ENCODE results near the gene GALNT14.
A peak's percentile ranks its signal among the peaks of the same experiment; 100 is the strongest.
"Not testable (repeated sequence)": the region's sequence is repeated elsewhere in the genome, so short reads cannot be mapped to it uniquely, and the experiment has no call there.

The GALNT14 gene, protein sequence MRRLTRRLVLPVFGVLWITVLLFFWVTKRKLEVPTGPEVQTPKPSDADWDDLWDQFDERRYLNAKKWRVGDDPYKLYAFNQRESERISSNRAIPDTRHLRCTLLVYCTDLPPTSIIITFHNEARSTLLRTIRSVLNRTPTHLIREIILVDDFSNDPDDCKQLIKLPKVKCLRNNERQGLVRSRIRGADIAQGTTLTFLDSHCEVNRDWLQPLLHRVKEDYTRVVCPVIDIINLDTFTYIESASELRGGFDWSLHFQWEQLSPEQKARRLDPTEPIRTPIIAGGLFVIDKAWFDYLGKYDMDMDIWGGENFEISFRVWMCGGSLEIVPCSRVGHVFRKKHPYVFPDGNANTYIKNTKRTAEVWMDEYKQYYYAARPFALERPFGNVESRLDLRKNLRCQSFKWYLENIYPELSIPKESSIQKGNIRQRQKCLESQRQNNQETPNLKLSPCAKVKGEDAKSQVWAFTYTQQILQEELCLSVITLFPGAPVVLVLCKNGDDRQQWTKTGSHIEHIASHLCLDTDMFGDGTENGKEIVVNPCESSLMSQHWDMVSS

DNA sequence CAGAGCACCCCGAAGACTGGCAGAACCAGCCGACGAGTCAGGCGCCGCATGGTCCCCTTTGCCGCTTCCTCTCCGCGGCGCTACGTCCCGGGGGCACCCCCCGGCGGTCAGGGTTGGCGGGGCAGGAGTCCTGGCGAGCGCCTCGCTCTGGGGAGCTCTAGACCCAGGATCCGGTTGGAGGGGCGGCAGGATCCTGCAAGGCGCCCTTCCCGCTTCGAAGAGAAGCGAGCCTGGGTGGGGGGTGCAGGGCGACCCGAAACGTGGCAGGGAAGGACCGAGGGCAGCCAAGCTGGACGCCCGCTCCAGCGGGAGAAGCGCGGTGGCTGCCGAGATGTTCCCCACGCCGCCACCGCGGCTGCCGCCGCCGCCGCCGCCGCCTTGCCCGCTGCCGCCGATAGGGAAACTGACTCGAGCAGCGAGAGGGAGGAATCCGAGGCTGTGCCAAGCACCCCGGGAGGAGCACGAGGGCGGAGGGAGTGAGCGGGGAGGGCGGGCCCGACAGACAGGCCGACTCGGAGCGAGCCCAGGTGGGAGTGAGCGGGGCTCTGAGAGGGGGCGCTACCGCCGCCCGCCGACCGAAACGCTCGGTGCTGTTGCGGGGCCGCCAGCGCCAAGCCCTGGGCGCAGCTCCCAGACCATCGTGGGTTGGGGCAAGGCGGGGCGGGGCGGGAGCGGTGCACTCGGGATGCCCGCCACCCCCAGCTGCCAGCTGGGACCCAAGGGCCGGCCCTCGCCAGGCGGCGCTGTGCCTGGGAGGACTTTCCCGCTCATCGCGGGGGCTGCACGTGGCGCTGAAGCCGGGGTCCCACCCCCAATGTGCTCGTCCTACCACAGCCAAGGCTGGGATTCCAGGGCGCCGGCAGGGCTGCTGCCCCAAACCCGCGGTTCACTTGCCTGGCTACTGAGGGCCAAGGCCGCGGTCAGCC lies at the start of gene GALNT14:
Gene GALNT14, minus strand, starts transcription at position 404 of the 926 bp plus-strand sequence. Its CDS starts 354 bp downstream, at position 50.
- H3K27ac ChIP-seq (ENCODE audit: low read length) = no peak within 1 kb of the TSS
- H3K27me3 ChIP-seq (ENCODE audit: control insufficient read depth in 1 of 2, insufficient read depth in 2 of 2, low read length in 2 of 2) = peaks cover 31 to 44% of the 10 kb centered on the region in 2 donors
- H3K9ac ChIP-seq (ENCODE audit: low read length in 2 of 2) = peak within 1 kb of the TSS in 1 of 2 donors; percentile 20

DNA sequence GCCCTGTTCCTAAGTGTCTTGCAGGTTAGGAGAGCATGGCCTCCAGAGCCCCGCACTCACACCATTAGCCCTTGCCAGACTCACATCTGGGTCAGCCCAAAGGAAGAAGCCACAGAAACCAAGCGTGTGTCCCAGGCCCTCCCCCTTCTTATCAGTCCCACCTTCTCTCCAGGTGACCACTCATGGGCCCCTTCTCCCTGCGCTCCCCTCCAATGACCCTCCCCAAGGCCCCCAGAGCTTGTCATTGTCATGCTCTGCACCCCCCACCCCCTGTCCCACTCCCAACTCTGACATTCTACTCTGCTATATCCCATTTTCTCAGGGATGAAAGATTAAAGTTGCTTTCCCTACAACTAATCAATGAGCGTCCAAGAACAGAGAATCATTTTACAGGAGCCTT lies 48.9 kb upstream of the GALNT14 start:
- no peak overlapping the region for H3K27ac ChIP-seq (ENCODE audit: low read length)

More for the DNA sequence above, at the start of gene GALNT14:
- Histone ChIP-seq H3K4me3 (ENCODE audit: low read length in 2 of 2) (peak within 1 kb of the TSS; percentile 44 to 73), H3K9me3 (ENCODE audit: control insufficient read depth in 2 of 2, low read length in 2 of 2) (no peaks in the 10 kb centered on the region), H3K36me3 (ENCODE audit: control insufficient read depth in 2 of 2, insufficient read depth in 2 of 2, low read length in 2 of 2) (no peaks in the 10 kb centered on the region), H3K4me1 (ENCODE audit: control insufficient read depth, insufficient read depth, low read length) (peaks cover 17% of the 10 kb centered on the region)

DNA sequence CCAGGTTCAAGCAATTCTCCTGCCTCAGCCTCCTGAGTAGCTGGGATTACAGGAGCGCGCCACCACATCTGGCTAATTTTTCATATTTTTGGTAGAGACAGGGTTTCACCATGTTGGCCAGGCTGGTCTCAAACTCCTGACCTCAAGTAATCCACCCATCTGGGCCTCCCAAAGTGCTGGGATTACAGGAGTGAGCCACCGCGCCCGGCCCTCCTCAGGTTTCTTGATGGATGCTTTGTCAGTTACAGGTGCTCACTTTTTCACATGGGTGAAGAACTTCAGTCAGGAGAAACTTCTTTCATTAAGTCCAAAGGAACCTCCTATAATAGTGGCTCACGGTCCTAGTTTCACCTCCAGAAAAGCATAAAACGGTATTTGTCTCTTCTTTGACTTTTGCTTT lies 45.7 kb upstream of the GALNT14 start:
- not testable (repeated sequence) for H3K9ac ChIP-seq (ENCODE audit: low read length in 2 of 2); H3K4me1 ChIP-seq (ENCODE audit: control insufficient read depth, insufficient read depth, low read length); H3K27me3 ChIP-seq (ENCODE audit: control insufficient read depth in 1 of 2, insufficient read depth in 2 of 2, low read length in 2 of 2)

More for the DNA sequence above, 48.9 kb upstream of the GALNT14 start:
- H3K9me3 ChIP-seq (ENCODE audit: control insufficient read depth in 2 of 2, low read length in 2 of 2) = no peaks in the 10 kb centered on the region
- no peak overlapping the region for H3K9ac ChIP-seq (ENCODE audit: low read length in 2 of 2)
- no peak overlapping the region for H3K4me3 ChIP-seq (ENCODE audit: low read length in 2 of 2)
- no peaks in the 10 kb centered on the region for H3K27me3 ChIP-seq (ENCODE audit: control insufficient read depth in 1 of 2, insufficient read depth in 2 of 2, low read length in 2 of 2)
- no peaks in the 10 kb centered on the region for H3K36me3 ChIP-seq (ENCODE audit: control insufficient read depth in 2 of 2, insufficient read depth in 2 of 2, low read length in 2 of 2)
- no peaks in the 10 kb centered on the region for H3K4me1 ChIP-seq (ENCODE audit: control insufficient read depth, insufficient read depth, low read length)

DNA sequence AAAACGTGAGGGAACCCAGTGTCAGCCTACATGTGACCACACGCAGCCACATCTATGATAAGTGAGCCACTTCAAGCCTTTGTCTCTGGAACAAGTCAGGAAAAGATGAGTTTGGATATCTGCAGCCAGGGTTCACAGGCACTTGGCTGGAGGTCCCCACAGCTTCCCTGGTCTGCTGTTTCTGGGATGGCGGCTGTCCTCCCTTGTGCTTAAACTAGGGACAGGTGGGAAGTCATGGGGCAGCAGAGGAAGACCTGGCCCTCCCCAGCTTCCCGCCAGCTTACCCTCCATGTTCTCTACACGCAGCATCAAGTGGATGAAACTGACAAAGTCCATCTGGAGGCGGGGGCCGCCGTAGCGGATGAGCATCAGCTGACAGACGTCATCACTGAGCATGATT lies 38.5 kb upstream of the GALNT14 start:
- H3K9ac ChIP-seq (ENCODE audit: low read length in 2 of 2) = no peak overlapping the region

More for the DNA sequence above, 45.7 kb upstream of the GALNT14 start:
- H3K4me3 ChIP-seq (ENCODE audit: low read length in 2 of 2); H3K9me3 ChIP-seq (ENCODE audit: control insufficient read depth in 2 of 2, low read length in 2 of 2); H3K36me3 ChIP-seq (ENCODE audit: control insufficient read depth in 2 of 2, insufficient read depth in 2 of 2, low read length in 2 of 2); H3K27ac ChIP-seq (ENCODE audit: low read length): not testable (repeated sequence)

DNA sequence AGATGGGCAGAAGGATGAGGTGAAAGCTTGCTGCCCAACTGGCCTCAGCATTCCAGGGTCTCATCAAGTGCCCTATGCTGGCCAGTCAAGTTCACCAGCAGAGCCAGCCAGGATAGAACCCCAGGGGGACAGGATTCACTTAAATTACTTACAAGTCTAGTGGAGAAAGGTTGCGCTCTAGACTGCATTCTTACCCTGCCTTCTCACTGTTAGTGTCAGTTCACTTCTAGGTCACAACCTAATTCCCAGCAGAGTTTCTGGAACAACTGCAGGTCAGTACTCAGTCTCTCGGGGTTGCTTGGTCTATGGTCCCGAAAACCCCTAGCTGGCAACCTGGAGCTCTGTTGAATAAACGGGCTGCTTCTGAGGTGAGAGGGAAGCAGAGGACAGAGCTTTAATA lies 32.9 kb upstream of the GALNT14 start:
- no peaks in the 10 kb centered on the region for H3K9me3 ChIP-seq (ENCODE audit: control insufficient read depth in 2 of 2, low read length in 2 of 2)
- H3K27ac ChIP-seq (ENCODE audit: low read length) = no peak overlapping the region
- no peak overlapping the region for H3K9ac ChIP-seq (ENCODE audit: low read length in 2 of 2)
- H3K4me1 ChIP-seq (ENCODE audit: control insufficient read depth, insufficient read depth, low read length) = no peaks in the 10 kb centered on the region
- H3K36me3 ChIP-seq (ENCODE audit: control insufficient read depth in 2 of 2, insufficient read depth in 2 of 2, low read length in 2 of 2) = no peaks in the 10 kb centered on the region
- peaks cover 0 to 5% of the 10 kb centered on the region in 2 donors for H3K27me3 ChIP-seq (ENCODE audit: control insufficient read depth in 1 of 2, insufficient read depth in 2 of 2, low read length in 2 of 2)
- H3K4me3 ChIP-seq (ENCODE audit: low read length in 2 of 2) = no peak overlapping the region

More for the DNA sequence above, 38.5 kb upstream of the GALNT14 start:
- Histone ChIP-seq H3K9me3 (ENCODE audit: control insufficient read depth in 2 of 2, low read length in 2 of 2) (no peaks in the 10 kb centered on the region), H3K27me3 (ENCODE audit: control insufficient read depth in 1 of 2, insufficient read depth in 2 of 2, low read length in 2 of 2) (peaks cover 0 to 2% of the 10 kb centered on the region in 2 donors), H3K27ac (ENCODE audit: low read length) (no peak overlapping the region), H3K4me1 (ENCODE audit: control insufficient read depth, insufficient read depth, low read length) (no peaks in the 10 kb centered on the region), H3K36me3 (ENCODE audit: control insufficient read depth in 2 of 2, insufficient read depth in 2 of 2, low read length in 2 of 2) (no peaks in the 10 kb centered on the region), H3K4me3 (ENCODE audit: low read length in 2 of 2) (no peak overlapping the region)

DNA sequence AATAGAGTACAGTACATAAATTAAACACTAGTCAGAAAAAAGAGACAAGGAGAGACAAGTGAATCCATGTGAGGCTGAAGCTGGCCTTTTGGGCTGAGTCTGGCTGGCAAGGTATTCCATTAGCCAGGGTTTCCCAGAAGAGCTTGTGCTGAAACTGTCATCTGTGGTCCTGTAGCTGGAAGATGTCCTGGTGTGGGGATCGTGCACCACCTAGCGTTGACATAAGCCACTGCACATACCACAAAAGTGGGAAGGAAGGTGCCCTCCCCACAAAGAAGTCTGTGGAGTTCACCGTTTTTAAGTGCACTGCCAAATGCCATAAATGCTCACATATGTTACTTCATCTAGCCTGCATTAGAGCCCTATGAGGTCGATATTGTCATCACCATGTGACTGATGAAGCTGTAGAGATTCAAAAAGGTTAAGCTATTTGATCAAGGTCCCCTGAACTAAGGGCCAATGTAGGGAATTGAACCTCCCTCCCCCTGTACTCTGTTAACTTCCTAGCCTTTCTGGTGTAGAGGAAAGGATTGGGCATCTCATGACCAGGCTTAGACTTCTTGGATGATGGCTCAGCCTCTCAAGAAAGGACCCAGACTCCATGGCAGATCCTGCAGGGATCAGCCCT lies 31.9 kb upstream of the GALNT14 start:
- no peaks in the 10 kb centered on the region for H3K4me1 ChIP-seq (ENCODE audit: control insufficient read depth, insufficient read depth, low read length)
- no peak overlapping the region for H3K4me3 ChIP-seq (ENCODE audit: low read length in 2 of 2)
- no peak overlapping the region for H3K27ac ChIP-seq (ENCODE audit: low read length)
- peaks cover 0 to 7% of the 10 kb centered on the region in 2 donors for H3K27me3 ChIP-seq (ENCODE audit: control insufficient read depth in 1 of 2, insufficient read depth in 2 of 2, low read length in 2 of 2)
- H3K9me3 ChIP-seq (ENCODE audit: control insufficient read depth in 2 of 2, low read length in 2 of 2) = no peaks in the 10 kb centered on the region
- no peaks in the 10 kb centered on the region for H3K36me3 ChIP-seq (ENCODE audit: control insufficient read depth in 2 of 2, insufficient read depth in 2 of 2, low read length in 2 of 2)
- H3K9ac ChIP-seq (ENCODE audit: low read length in 2 of 2) = no peak overlapping the region

DNA sequence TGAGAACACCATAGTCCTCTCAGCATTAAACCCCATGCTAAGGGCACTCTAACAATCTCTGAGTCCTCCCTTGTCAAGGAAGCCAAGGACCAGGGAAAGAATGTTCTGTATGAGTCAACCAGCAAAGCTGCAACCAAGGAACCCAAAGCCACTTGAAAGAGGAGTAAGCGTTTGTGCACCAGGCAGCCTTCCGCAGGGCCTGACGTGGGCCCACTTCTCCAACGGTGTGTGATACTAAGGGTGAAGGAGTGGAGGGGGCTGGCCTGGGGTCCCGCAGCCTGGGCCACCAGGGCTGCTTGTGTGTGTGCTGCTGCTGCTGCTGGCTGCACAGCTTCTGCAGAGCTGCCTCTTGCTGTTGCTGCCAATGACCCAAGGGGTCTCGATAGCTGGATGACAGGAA lies 30.1 kb upstream of the GALNT14 start:
- H3K9me3 ChIP-seq (ENCODE audit: control insufficient read depth in 2 of 2, low read length in 2 of 2) = no peaks in the 10 kb centered on the region
- H3K4me3 ChIP-seq (ENCODE audit: low read length in 2 of 2) = no peak overlapping the region
- no peaks in the 10 kb centered on the region for H3K4me1 ChIP-seq (ENCODE audit: control insufficient read depth, insufficient read depth, low read length)
- H3K27ac ChIP-seq (ENCODE audit: low read length) = no peak overlapping the region
- H3K36me3 ChIP-seq (ENCODE audit: control insufficient read depth in 2 of 2, insufficient read depth in 2 of 2, low read length in 2 of 2) = no peaks in the 10 kb centered on the region
- H3K9ac ChIP-seq (ENCODE audit: low read length in 2 of 2) = no peak overlapping the region
- H3K27me3 ChIP-seq (ENCODE audit: control insufficient read depth in 1 of 2, insufficient read depth in 2 of 2, low read length in 2 of 2) = peaks cover 0 to 7% of the 10 kb centered on the region in 2 donors

DNA sequence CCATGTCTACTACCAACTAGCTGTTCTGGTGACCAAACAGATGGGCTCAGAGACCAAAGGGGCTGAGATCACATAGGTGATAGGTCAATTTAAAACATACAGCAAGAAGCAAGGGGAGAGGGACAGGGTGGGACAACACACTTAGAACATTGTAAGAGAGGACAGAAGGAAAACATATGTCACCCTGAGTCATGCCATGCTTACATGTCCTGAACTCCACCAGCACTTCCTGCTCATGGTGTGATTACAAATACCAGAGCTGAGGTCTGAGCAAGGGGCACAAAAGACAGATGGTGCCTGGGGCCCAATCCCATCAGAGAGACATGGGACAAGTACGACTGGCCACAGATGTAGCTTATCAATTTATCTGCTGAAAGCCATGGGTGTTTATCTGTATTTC lies 28.7 kb upstream of the GALNT14 start:
- no peaks in the 10 kb centered on the region for H3K36me3 ChIP-seq (ENCODE audit: control insufficient read depth in 2 of 2, insufficient read depth in 2 of 2, low read length in 2 of 2)
- no peak overlapping the region for H3K27ac ChIP-seq (ENCODE audit: low read length)
- peaks cover 0 to 7% of the 10 kb centered on the region in 2 donors for H3K27me3 ChIP-seq (ENCODE audit: control insufficient read depth in 1 of 2, insufficient read depth in 2 of 2, low read length in 2 of 2)
- H3K9me3 ChIP-seq (ENCODE audit: control insufficient read depth in 2 of 2, low read length in 2 of 2) = no peaks in the 10 kb centered on the region
- H3K9ac ChIP-seq (ENCODE audit: low read length in 2 of 2) = no peak overlapping the region
- no peaks in the 10 kb centered on the region for H3K4me1 ChIP-seq (ENCODE audit: control insufficient read depth, insufficient read depth, low read length)
- H3K4me3 ChIP-seq (ENCODE audit: low read length in 2 of 2) = no peak overlapping the region

DNA sequence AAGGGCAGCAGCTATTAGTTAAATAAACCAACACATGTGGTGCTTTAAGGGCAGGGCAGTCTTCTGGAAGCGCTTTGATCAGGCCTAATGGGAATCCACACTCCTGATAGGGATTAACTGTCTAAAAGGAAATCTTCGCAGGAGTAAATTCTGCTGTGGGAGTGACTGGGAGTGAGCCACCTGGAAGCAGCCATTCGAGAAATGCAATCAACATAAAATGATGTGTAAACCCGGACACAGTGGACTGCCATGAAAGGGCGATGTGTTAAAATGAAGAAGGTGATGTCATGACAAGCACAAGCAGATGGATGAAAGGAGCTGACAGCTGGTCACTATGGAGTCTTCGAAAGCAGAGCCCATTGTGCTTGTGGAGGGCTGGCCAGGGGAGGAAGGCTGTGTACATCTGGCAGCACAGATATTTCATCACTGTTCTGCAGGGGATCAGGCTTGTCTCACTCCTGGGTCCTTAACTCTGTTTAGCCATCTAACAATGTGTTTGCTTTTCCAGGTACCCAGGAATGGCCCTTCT lies 24.8 kb upstream of the GALNT14 start:
- H3K27me3 ChIP-seq (ENCODE audit: control insufficient read depth in 1 of 2, insufficient read depth in 2 of 2, low read length in 2 of 2) = peaks cover 0 to 12% of the 10 kb centered on the region in 2 donors

DNA sequence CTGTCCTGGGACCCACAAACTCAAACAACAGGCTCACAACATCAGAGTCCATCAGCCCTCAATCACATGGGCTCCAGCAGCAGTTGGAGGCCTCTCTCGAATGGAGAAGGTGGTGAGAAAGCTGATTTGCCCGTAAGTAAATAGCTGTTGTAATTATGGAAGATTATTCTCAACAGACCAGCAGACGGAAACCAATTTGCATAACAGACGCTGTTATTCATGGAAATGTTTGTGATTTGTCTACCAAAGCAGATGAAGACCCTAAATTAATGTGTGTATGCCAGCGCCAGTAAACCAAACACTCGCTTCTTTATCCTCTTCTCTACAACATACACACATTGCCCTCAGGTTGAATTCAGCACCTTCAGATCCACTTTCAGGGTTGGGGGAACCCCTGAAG lies 23.4 kb upstream of the GALNT14 start:
- no peak overlapping the region for H3K9ac ChIP-seq (ENCODE audit: low read length in 2 of 2)
- H3K27me3 ChIP-seq (ENCODE audit: control insufficient read depth in 1 of 2, insufficient read depth in 2 of 2, low read length in 2 of 2) = peaks cover 0 to 10% of the 10 kb centered on the region in 2 donors
- H3K9me3 ChIP-seq (ENCODE audit: control insufficient read depth in 2 of 2, low read length in 2 of 2) = peaks cover 0 to 2% of the 10 kb centered on the region in 2 donors
- H3K27ac ChIP-seq (ENCODE audit: low read length) = no peak overlapping the region
- H3K36me3 ChIP-seq (ENCODE audit: control insufficient read depth in 2 of 2, insufficient read depth in 2 of 2, low read length in 2 of 2) = no peaks in the 10 kb centered on the region
- H3K4me3 ChIP-seq (ENCODE audit: low read length in 2 of 2) = no peak overlapping the region
- no peaks in the 10 kb centered on the region for H3K4me1 ChIP-seq (ENCODE audit: control insufficient read depth, insufficient read depth, low read length)

More for the DNA sequence above, 24.8 kb upstream of the GALNT14 start:
- no peak overlapping the region for H3K27ac ChIP-seq (ENCODE audit: low read length)
- H3K36me3 ChIP-seq (ENCODE audit: control insufficient read depth in 2 of 2, insufficient read depth in 2 of 2, low read length in 2 of 2) = no peaks in the 10 kb centered on the region
- H3K9ac ChIP-seq (ENCODE audit: low read length in 2 of 2) = no peak overlapping the region
- H3K4me3 ChIP-seq (ENCODE audit: low read length in 2 of 2) = no peak overlapping the region
- H3K4me1 ChIP-seq (ENCODE audit: control insufficient read depth, insufficient read depth, low read length) = no peaks in the 10 kb centered on the region
- peaks cover 0 to 2% of the 10 kb centered on the region in 2 donors for H3K9me3 ChIP-seq (ENCODE audit: control insufficient read depth in 2 of 2, low read length in 2 of 2)

Data from stomach smooth muscle (tissue), 2 donors.